Measurements from ENCODE around the gene SLC16A1.
"Not testable (repeated sequence)": the region's sequence is repeated elsewhere in the genome, so short reads cannot be mapped to it uniquely, and the experiment has no call there.

SLC16A1 gene

DNA sequence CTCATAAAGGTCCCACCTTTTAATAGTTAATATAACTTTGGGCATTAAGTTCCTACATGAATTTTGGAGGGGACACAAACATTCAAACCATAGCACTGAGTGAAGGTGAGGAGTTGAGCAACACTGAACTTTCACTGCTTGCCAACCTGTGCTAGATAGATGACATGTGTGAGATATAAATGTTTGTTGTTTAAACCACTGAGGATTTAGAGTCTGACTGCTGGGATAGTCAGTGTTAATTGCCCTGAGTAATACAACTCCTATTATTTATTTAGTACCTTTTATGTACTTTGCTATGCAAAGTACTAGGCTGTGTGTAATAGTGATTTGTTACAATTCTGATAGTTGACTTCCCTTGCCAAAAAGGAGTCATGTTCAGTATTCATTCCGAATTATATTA is 32.4 kb upstream of the SLC16A1 start:
- H3K4me3 ChIP-seq (ENCODE audit: low read depth in 1 of 2, low read length in 2 of 2), result no peak overlapping the region
- no peak overlapping the region for H3K9ac ChIP-seq (ENCODE audit: low read length)
- H3K4me1 ChIP-seq (ENCODE audit: insufficient read depth, low read length), result peaks cover 30% of the 10 kb centered on the region
- H3K27ac ChIP-seq (ENCODE audit: low read depth, low read length), result no peak overlapping the region
- H3K27me3 ChIP-seq (ENCODE audit: control insufficient read depth in 1 of 2, insufficient read depth in 2 of 2, low read length in 2 of 2), result no peaks in the 10 kb centered on the region
- no peaks in the 10 kb centered on the region for H3K9me3 ChIP-seq (ENCODE audit: low read length)
- no peaks in the 10 kb centered on the region for H3K36me3 ChIP-seq (ENCODE audit: insufficient read depth, low read length)

DNA sequence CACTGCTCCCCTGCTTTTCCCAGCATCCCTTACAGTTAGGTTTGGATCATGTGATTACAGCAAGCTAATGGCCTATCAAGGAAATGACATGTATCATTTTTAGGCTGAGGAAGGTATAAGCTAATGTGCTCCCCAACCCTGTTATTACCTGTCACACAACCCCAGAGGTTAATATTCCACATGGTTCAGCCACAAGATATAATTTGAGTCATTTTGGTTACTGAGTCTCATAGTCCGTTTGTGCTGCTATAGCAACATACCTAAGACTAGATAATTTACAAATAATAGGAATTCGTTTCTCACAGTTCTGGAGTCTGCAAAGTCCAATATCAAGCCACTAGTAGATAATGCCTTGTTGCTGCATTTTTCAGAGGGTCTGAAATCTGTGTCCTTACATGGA is 29.1 kb upstream of the SLC16A1 start:
- Histone ChIP-seq H3K27ac (ENCODE audit: low read depth, low read length) (no peak overlapping the region), H3K9ac (ENCODE audit: low read length) (no peak overlapping the region), H3K36me3 (ENCODE audit: insufficient read depth, low read length) (no peaks in the 10 kb centered on the region), H3K4me3 (ENCODE audit: low read depth in 1 of 2, low read length in 2 of 2) (no peak overlapping the region), H3K27me3 (ENCODE audit: control insufficient read depth in 1 of 2, insufficient read depth in 2 of 2, low read length in 2 of 2) (no peaks in the 10 kb centered on the region), H3K9me3 (ENCODE audit: low read length) (no peaks in the 10 kb centered on the region), H3K4me1 (ENCODE audit: insufficient read depth, low read length) (peaks cover 30% of the 10 kb centered on the region)

DNA sequence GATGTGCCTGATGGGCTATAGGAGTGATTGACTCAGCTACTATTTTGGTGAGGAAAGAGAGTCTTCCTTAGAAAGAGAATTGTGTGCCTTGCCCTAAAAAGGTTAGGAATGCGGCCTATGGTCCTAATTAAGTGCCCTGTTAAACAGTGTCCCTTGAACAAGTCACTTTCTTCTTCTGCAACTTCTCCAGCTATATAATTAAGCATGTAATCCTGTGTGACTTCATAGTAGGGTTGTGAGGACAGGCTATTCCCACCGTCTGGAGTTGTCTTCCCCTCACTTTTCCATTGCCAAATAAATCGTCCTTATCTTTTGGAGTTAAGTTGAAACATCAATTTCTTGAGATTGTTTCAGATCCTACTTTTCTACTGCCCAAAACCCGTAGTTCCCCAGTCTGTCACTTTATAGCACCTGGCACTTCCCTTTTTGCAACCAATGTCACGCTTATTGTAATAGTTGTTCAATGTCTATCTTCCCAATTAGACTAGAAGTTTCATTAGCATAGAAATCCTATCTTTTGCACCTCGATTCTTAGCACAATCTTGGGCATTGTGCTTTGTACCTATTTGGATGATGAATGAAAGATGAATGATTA is 27.6 kb upstream of the SLC16A1 start:
- H3K36me3 ChIP-seq (ENCODE audit: insufficient read depth, low read length), result no peaks in the 10 kb centered on the region
- peaks cover 30% of the 10 kb centered on the region for H3K4me1 ChIP-seq (ENCODE audit: insufficient read depth, low read length)
- no peak overlapping the region for H3K9ac ChIP-seq (ENCODE audit: low read length)
- no peaks in the 10 kb centered on the region for H3K9me3 ChIP-seq (ENCODE audit: low read length)
- H3K27me3 ChIP-seq (ENCODE audit: control insufficient read depth in 1 of 2, insufficient read depth in 2 of 2, low read length in 2 of 2), result no peaks in the 10 kb centered on the region
- H3K4me3 ChIP-seq (ENCODE audit: low read depth in 1 of 2, low read length in 2 of 2), result no peak overlapping the region
- H3K27ac ChIP-seq (ENCODE audit: low read depth, low read length), result peak overlapping the region; percentile 26

DNA sequence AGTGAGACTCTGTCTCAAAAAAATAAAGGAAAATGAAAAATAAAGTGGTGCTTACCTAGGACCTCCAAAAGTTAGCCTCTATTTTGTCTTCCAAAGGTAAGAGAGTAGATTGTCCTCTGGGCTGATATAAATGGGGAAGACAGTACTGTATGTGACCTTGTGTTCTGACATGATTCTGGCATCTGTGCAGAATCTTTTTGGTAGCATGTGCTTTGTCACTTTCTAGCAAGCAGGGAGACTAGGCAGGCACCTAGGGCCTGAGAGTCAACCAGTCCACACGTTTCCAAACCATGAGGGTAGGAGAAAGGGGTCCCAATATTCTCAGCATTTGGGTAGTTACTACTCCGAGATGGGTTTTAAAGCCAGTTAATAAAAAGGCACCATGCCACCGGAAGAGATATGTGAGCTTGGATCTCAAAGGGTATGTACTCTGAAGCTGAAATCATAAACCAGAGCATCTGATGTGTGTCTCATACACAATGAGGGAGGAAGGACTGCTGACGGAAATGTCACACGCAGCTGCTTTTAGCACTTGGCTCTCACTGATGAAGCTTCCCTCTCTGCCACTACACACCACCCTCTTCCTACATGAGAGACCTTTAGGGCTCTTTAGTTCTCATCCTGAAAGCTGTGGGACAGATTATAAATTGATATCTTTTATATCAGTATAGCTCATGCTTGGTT is 27.0 kb upstream of the SLC16A1 start:
- Histone ChIP-seq H3K36me3 (ENCODE audit: insufficient read depth, low read length) (no peaks in the 10 kb centered on the region), H3K4me3 (ENCODE audit: low read depth in 1 of 2, low read length in 2 of 2) (no peak overlapping the region), H3K9ac (ENCODE audit: low read length) (no peak overlapping the region), H3K27ac (ENCODE audit: low read depth, low read length) (peak overlapping the region; percentile 26), H3K9me3 (ENCODE audit: low read length) (no peaks in the 10 kb centered on the region), H3K27me3 (ENCODE audit: control insufficient read depth in 1 of 2, insufficient read depth in 2 of 2, low read length in 2 of 2) (no peaks in the 10 kb centered on the region), H3K4me1 (ENCODE audit: insufficient read depth, low read length) (peaks cover 30% of the 10 kb centered on the region)

DNA sequence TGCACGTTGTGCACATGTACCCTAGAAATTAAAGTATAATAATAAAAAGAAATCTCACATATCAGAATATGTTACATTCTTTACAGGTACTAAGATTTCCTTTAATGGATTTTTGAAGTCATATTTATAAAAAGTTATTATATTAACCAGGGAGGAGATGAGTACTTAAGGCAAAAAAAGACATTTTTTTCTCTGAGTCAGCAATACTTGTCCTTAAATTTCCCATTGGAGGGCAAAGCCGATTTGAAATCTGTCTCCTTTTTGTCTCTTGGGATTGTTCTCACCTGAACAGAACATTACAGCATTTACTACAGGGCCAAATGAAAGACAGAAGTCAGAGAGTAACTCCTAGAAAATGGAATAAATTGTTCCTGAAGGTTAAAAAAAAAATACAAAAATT is 26.3 kb upstream of the SLC16A1 start:
- H3K4me3 ChIP-seq (ENCODE audit: low read depth in 1 of 2, low read length in 2 of 2), result no peak overlapping the region
- no peaks in the 10 kb centered on the region for H3K27me3 ChIP-seq (ENCODE audit: control insufficient read depth in 1 of 2, insufficient read depth in 2 of 2, low read length in 2 of 2)
- H3K27ac ChIP-seq (ENCODE audit: low read depth, low read length), result no peak overlapping the region
- H3K4me1 ChIP-seq (ENCODE audit: insufficient read depth, low read length), result peaks cover 30% of the 10 kb centered on the region
- H3K9ac ChIP-seq (ENCODE audit: low read length), result no peak overlapping the region
- no peaks in the 10 kb centered on the region for H3K9me3 ChIP-seq (ENCODE audit: low read length)
- H3K36me3 ChIP-seq (ENCODE audit: insufficient read depth, low read length), result no peaks in the 10 kb centered on the region

DNA sequence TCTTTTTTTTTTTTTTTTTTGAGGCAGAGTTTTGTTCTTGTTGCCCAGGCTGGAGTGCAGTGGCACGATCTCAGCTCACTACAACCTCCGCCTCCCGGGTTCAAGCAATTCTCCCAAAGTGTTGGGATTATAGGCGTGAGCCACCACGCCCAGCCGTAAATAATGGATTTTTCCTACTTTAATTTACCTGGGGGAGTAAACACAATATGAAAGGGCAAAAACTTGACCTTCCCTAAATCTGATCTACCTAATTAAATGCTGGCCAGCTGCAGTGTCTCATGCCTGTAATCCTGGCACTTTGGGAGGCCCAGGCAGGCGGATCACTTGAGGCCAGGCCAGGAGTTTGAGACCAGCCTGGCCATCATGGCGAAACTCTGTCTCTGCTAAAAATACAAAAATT is 25.8 kb upstream of the SLC16A1 start:
- not testable (repeated sequence) for H3K9ac ChIP-seq (ENCODE audit: low read length); H3K27ac ChIP-seq (ENCODE audit: low read depth, low read length); H3K9me3 ChIP-seq (ENCODE audit: low read length); H3K27me3 ChIP-seq (ENCODE audit: control insufficient read depth in 1 of 2, insufficient read depth in 2 of 2, low read length in 2 of 2); H3K4me3 ChIP-seq (ENCODE audit: low read depth in 1 of 2, low read length in 2 of 2); H3K36me3 ChIP-seq (ENCODE audit: insufficient read depth, low read length)
- peaks cover 30% of the 10 kb centered on the region for H3K4me1 ChIP-seq (ENCODE audit: insufficient read depth, low read length)

DNA sequence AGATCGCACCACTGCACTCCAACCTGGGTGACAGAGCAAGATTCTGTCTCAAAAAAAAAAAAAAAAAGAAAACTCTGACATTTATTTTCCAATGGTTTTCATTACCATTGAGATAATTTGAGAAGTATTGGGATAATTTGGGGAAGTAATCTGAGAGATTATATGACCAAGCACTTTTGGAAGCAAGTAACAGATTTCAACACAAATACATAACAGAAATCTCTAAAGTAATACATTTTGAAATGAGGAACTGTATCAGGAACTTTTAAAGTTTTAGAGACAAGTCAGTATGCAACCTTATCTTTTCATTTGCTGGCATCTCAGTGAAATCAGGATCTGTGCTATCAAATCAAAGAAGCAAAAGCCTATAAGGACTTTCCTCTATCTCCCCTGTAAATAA is 25.4 kb upstream of the SLC16A1 start:
- H3K27ac ChIP-seq (ENCODE audit: low read depth, low read length), result no peak overlapping the region
- no peaks in the 10 kb centered on the region for H3K9me3 ChIP-seq (ENCODE audit: low read length)
- peaks cover 26% of the 10 kb centered on the region for H3K4me1 ChIP-seq (ENCODE audit: insufficient read depth, low read length)
- H3K27me3 ChIP-seq (ENCODE audit: control insufficient read depth in 1 of 2, insufficient read depth in 2 of 2, low read length in 2 of 2), result no peaks in the 10 kb centered on the region
- no peaks in the 10 kb centered on the region for H3K36me3 ChIP-seq (ENCODE audit: insufficient read depth, low read length)
- no peak overlapping the region for H3K4me3 ChIP-seq (ENCODE audit: low read depth in 1 of 2, low read length in 2 of 2)
- H3K9ac ChIP-seq (ENCODE audit: low read length), result no peak overlapping the region

DNA sequence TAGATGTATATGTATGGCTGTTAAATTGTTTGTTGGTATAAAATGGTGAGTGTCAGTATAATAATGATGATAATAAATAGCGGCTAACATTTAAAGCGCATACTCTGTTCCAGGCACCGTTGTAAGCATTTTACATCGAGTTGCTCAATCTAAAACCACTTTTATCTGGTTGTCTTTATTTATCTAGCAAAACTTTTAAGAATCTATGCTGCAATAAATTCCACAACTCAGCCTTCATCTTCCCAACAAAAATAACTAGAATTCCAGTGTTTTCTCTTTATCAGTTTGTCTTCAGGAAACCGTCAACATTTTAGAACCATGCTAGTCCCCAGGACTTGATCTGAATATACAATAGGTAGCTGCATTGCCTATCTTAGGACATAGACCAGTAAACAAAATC is 19.3 kb upstream of the SLC16A1 start:
- Histone ChIP-seq H3K27ac (ENCODE audit: low read depth, low read length) (no peak overlapping the region), H3K36me3 (ENCODE audit: insufficient read depth, low read length) (no peaks in the 10 kb centered on the region), H3K9ac (ENCODE audit: low read length) (no peak overlapping the region), H3K9me3 (ENCODE audit: low read length) (no peaks in the 10 kb centered on the region), H3K4me1 (ENCODE audit: insufficient read depth, low read length) (peaks cover 5% of the 10 kb centered on the region), H3K27me3 (ENCODE audit: control insufficient read depth in 1 of 2, insufficient read depth in 2 of 2, low read length in 2 of 2) (no peaks in the 10 kb centered on the region), H3K4me3 (ENCODE audit: low read depth in 1 of 2, low read length in 2 of 2) (no peak overlapping the region)

DNA sequence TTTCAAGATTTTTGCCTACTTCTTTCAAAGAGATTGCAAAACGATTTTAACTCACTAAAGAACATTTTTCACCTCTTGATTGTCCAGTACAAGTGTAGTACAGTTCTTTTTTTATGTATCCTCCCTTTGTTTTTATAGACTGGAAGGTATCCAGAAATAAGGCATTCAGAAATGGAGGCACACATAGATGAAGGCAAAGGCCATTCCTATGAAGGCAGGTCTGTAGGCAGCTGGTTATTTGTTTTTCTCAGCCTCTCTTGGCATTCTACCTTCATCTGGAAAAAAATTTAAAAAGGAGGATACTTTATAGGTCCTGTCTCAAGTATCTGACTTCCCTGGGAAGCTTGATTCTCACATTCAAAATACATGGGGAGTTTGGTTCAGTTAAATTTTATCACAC is 18.6 kb upstream of the SLC16A1 start:
- Histone ChIP-seq H3K4me1 (ENCODE audit: insufficient read depth, low read length) (peaks cover 5% of the 10 kb centered on the region), H3K9me3 (ENCODE audit: low read length) (no peaks in the 10 kb centered on the region), H3K27me3 (ENCODE audit: control insufficient read depth in 1 of 2, insufficient read depth in 2 of 2, low read length in 2 of 2) (no peaks in the 10 kb centered on the region), H3K27ac (ENCODE audit: low read depth, low read length) (no peak overlapping the region), H3K36me3 (ENCODE audit: insufficient read depth, low read length) (no peaks in the 10 kb centered on the region), H3K9ac (ENCODE audit: low read length) (no peak overlapping the region), H3K4me3 (ENCODE audit: low read depth in 1 of 2, low read length in 2 of 2) (no peak overlapping the region)

DNA sequence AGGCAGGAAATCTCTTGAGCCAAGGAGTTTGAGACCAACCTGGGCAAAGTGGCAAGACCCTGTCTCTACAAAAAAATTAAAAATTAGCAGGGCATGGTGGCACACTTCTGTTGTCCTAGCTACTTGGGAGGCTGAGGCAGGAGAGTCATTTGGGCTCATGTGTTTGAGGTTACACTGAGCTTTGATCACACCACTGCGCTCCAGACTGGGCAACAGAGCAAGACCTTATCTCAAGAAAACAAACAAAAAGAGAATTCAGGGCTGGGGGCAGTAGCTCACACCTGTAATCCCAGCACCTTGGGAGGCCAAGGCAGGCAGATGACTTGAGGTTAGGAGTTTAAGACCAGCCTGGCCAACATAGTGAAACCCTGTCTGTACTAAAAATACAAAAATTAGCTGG is 17.8 kb upstream of the SLC16A1 start:
- Histone ChIP-seq H3K9me3 (ENCODE audit: low read length) (no peaks in the 10 kb centered on the region), H3K36me3 (ENCODE audit: insufficient read depth, low read length) (no peaks in the 10 kb centered on the region), H3K27me3 (ENCODE audit: control insufficient read depth in 1 of 2, insufficient read depth in 2 of 2, low read length in 2 of 2) (no peaks in the 10 kb centered on the region)

DNA sequence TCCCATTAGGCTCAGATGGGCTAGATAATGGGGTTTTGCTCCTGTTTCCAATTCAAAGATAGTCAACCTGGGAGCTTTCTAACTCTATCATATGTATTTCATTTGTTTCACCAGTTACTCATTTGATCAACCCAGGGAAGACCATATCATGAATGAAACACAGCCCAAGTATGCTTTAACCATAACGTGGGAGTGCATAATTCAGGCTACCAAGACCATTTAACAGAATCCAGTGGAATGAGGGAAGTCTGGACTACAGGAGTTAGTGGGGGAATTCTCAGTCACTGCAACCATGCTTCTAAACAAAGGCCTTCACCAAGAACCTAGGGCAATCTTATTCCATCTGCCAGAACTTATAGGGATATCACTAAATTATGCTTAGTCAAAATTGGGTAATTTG is 15.0 kb upstream of the SLC16A1 start:
- Histone ChIP-seq H3K4me3 (ENCODE audit: low read depth in 1 of 2, low read length in 2 of 2) (no peak overlapping the region), H3K9ac (ENCODE audit: low read length) (no peak overlapping the region), H3K9me3 (ENCODE audit: low read length) (no peaks in the 10 kb centered on the region), H3K27ac (ENCODE audit: low read depth, low read length) (no peak overlapping the region), H3K4me1 (ENCODE audit: insufficient read depth, low read length) (peaks cover 5% of the 10 kb centered on the region), H3K27me3 (ENCODE audit: control insufficient read depth in 1 of 2, insufficient read depth in 2 of 2, low read length in 2 of 2) (no peaks in the 10 kb centered on the region), H3K36me3 (ENCODE audit: insufficient read depth, low read length) (peaks cover 12% of the 10 kb centered on the region)

More for the DNA sequence above, 17.8 kb upstream of the SLC16A1 start:
- H3K9ac ChIP-seq (ENCODE audit: low read length), result no peak overlapping the region
- H3K4me3 ChIP-seq (ENCODE audit: low read depth in 1 of 2, low read length in 2 of 2), result no peak overlapping the region
- no peak overlapping the region for H3K27ac ChIP-seq (ENCODE audit: low read depth, low read length)
- peaks cover 5% of the 10 kb centered on the region for H3K4me1 ChIP-seq (ENCODE audit: insufficient read depth, low read length)

DNA sequence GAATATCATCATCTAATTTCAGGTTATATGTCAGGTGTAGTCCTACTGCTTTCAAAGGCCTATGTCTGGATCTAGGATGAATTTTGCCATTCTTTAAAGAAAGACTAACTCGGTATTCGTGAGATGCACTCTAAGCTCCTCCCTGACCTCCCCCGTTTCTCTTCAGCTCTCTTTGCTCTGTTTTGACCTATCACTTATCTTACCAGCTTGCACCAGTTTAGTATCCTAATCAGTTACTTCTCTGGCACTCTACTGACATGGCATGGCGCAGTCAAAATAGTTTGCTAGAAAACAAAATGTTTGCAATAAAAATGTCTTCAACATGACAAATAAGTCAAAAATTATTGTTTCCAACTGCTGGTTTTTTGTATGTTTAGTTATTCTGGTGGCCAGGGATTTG is 8.4 kb upstream of the SLC16A1 start:
- H3K4me3 ChIP-seq (ENCODE audit: low read depth in 1 of 2, low read length in 2 of 2), result no peak overlapping the region
- no peaks in the 10 kb centered on the region for H3K9me3 ChIP-seq (ENCODE audit: low read length)
- H3K27ac ChIP-seq (ENCODE audit: low read depth, low read length), result no peak overlapping the region
- peaks cover 24% of the 10 kb centered on the region for H3K36me3 ChIP-seq (ENCODE audit: insufficient read depth, low read length)
- no peaks in the 10 kb centered on the region for H3K27me3 ChIP-seq (ENCODE audit: control insufficient read depth in 1 of 2, insufficient read depth in 2 of 2, low read length in 2 of 2)
- no peak overlapping the region for H3K9ac ChIP-seq (ENCODE audit: low read length)
- no peaks in the 10 kb centered on the region for H3K4me1 ChIP-seq (ENCODE audit: insufficient read depth, low read length)

Data from muscle layer of colon (tissue), 2 donors.